H1 (cell line): Measurements from ENCODE around the gene MNAT1. TPM values are rescaled to one million over a fixed set of nuclear protein-coding genes. Genes with fewer than 3 reads are reported as not detected.

Source experiments
- CTCF ChIA-PET: fragments of 300-600 bp; sonication (Branson Sonifier 250); formaldehyde crosslinking; loops from one replicate; lab custom pipeline; 2021; ENCODE audit not compliant: partially characterized antibody; lab: Charles Lee
- POLR2A ChIA-PET: fragments of 300-600 bp; sonication (Branson Sonifier 250); formaldehyde crosslinking; loops from one replicate; lab custom pipeline; 2021; ENCODE audit warnings: inconsistent platforms; ENCODE audit not compliant: partially characterized antibody; lab: Charles Lee
- DNase-seq, 2 experiments: peaks; one replicate each; pipeline versions ENCODE4 v3.0.0 to v3.0.0-alpha.2; 2010 to 2022; ENCODE audit warnings: low spot score in 2 of 2, low read depth in 1 of 2, mixed read lengths in 1 of 2
- FAIRE-seq: peaks from 2 replicates; lab custom pipeline; 2011; peaks lifted over from hg19 to GRCh38; lab: Jason Lieb, UNC
- H2AFZ ChIP-seq: 2 replicates; pipeline ENCODE4 v1.8.1; 2012; ENCODE audit warnings: low read length, inconsistent platforms
- H2AK5ac ChIP-seq: 2 replicates; pipeline ENCODE4 v1.6.1; 2013; ENCODE audit warnings: low read depth, low read length
- H2BK120ac ChIP-seq: replicated peaks from 2 replicates; pipeline ENCODE3; 2013; ENCODE audit warnings: low read depth, low read length, inconsistent platforms
- H2BK12ac ChIP-seq: 2 replicates; pipeline ENCODE4 v1.6.1; 2013; ENCODE audit warnings: low read depth, low read length
- H2BK15ac ChIP-seq: 2 replicates; pipeline ENCODE4 v1.6.1; 2013; ENCODE audit warnings: low read length
- H2BK20ac ChIP-seq: 2 replicates; pipeline ENCODE4 v1.6.1; 2013; ENCODE audit warnings: low read length
- H2BK5ac ChIP-seq: 2 replicates; pipeline ENCODE4 v1.6.1; 2013; ENCODE audit warnings: low read depth, low read length
- H3K14ac ChIP-seq: 2 replicates; pipeline ENCODE4 v1.6.1; 2013; ENCODE audit warnings: inconsistent platforms; ENCODE audit not compliant: insufficient read length
- H3K18ac ChIP-seq: 2 replicates; pipeline ENCODE4 v1.6.1; 2013; ENCODE audit warnings: low read length; ENCODE audit errors: extremely low read depth
- H3K23ac ChIP-seq: 2 replicates; pipeline ENCODE4 v1.6.1; 2013; ENCODE audit warnings: inconsistent platforms; ENCODE audit not compliant: insufficient read length
- H3K23me2 ChIP-seq: 2 replicates; pipeline ENCODE4 v1.6.1; 2013; ENCODE audit warnings: low read depth, low read length
- H3K27ac ChIP-seq: 2 replicates; pipeline ENCODE4 v1.6.1; 2011; ENCODE audit warnings: low read depth, low read length, inconsistent platforms
- H3K27me3 ChIP-seq, 4 experiments: replicated peaks in 1 of 4; 1 replicate in 1 of 4; 2 replicates in 3 of 4; pipeline versions ENCODE4 v1.6.1 to v1.8.1; 2011 to 2013; ENCODE audit warnings: low read length in 3 of 4, mild to moderate bottlenecking in 3 of 4, inconsistent platforms in 2 of 4, mixed read lengths in 2 of 4, moderate library complexity in 1 of 4; ENCODE audit not compliant: control insufficient read depth in 3 of 4, insufficient read depth in 3 of 4; ENCODE audit errors: extremely low read depth in 1 of 4
- H3K36me3 ChIP-seq, 4 experiments: 2 replicates each; pipeline versions ENCODE4 v1.6.1 to v1.8.1; 2011 to 2013; ENCODE audit warnings: mild to moderate bottlenecking in 4 of 4, low read length in 3 of 4, moderate library complexity in 2 of 4, control low read depth in 1 of 4, inconsistent platforms in 1 of 4; ENCODE audit not compliant: insufficient read depth in 4 of 4, control insufficient read depth in 2 of 4
- H3K4ac ChIP-seq: replicated peaks from 2 replicates; pipeline ENCODE3; 2013; ENCODE audit warnings: low read length, low read depth, mixed read lengths, inconsistent platforms; ENCODE audit not compliant: insufficient read length
- H3K4me1 ChIP-seq, 4 experiments: replicated peaks in 1 of 4; 1 replicate in 1 of 4; 2 replicates in 3 of 4; pipeline versions ENCODE4 v1.6.1 to v1.8.1; 2011 to 2013; ENCODE audit warnings: low read length in 3 of 4, inconsistent platforms in 2 of 4, mixed read lengths in 1 of 4; ENCODE audit not compliant: insufficient read depth in 4 of 4, control insufficient read depth in 3 of 4
- H3K4me2 ChIP-seq, 2 experiments: 2 replicates each; pipeline versions ENCODE4 v1.6.1 to v1.8.1; 2011 to 2013; ENCODE audit warnings: low read depth in 2 of 2, low read length in 2 of 2, control low read depth in 1 of 2, inconsistent platforms in 1 of 2, mild to moderate bottlenecking in 1 of 2; ENCODE audit not compliant: insufficient read depth in 1 of 2
- H3K4me3 ChIP-seq, 4 experiments: fragments of 200-600, 300-600 bp in 1 of 4; sonication (generic), shearing (Covaris generic), sonication (Bioruptor Twin) in 1 of 4; 2 replicates each; pipeline versions ENCODE4 v1.5.1 to v1.8.1; 2011 to 2016; ENCODE audit warnings: low read length in 4 of 4, low read depth in 3 of 4, control low read depth in 2 of 4, inconsistent platforms in 2 of 4, mild to moderate bottlenecking in 2 of 4, mixed read lengths in 1 of 4, moderate library complexity in 1 of 4; ENCODE audit not compliant: insufficient read depth in 2 of 4; ENCODE audit errors: extremely low read depth in 1 of 4
- H3K56ac ChIP-seq: replicated peaks from 2 replicates; pipeline ENCODE3; 2013; ENCODE audit warnings: low read depth, mild to moderate bottlenecking, mixed read lengths, low read length, inconsistent platforms; ENCODE audit not compliant: insufficient read length
- H3K79me1 ChIP-seq: 2 replicates; pipeline ENCODE4 v1.6.1; 2013; ENCODE audit warnings: low read depth, low read length, control low read depth
- H3K79me2 ChIP-seq, 2 experiments: 2 replicates each; pipeline versions ENCODE4 v1.6.1 to v1.8.1; 2012 to 2013; ENCODE audit warnings: low read length in 2 of 2, mild to moderate bottlenecking in 2 of 2, inconsistent platforms in 1 of 2; ENCODE audit not compliant: insufficient read depth in 2 of 2, control insufficient read depth in 1 of 2
- H3K9ac ChIP-seq, 4 experiments: replicated peaks in 1 of 4; 1 replicate in 1 of 4; 2 replicates in 3 of 4; pipeline versions ENCODE4 v1.6.1 to v1.8.1; 2011 to 2013; ENCODE audit warnings: low read depth in 3 of 4, low read length in 3 of 4, control low read depth in 2 of 4, mild to moderate bottlenecking in 2 of 4, moderate library complexity in 2 of 4, inconsistent platforms in 1 of 4; ENCODE audit errors: extremely low read depth in 1 of 4
- H3K9me3 ChIP-seq, 2 experiments: 2 replicates each; pipeline versions ENCODE4 v1.6.1 to v1.8.1; 2012 to 2013; ENCODE audit warnings: mild to moderate bottlenecking in 2 of 2, moderate library complexity in 2 of 2, control low read depth in 1 of 2, inconsistent platforms in 1 of 2, low read depth in 1 of 2, low read length in 1 of 2, mixed read lengths in 1 of 2; ENCODE audit not compliant: insufficient read depth in 2 of 2
- H4K20me1 ChIP-seq, 2 experiments: replicated peaks in 1 of 2; 2 replicates each; pipeline versions ENCODE3 to v1.8.1; 2011 to 2013; ENCODE audit warnings: inconsistent platforms in 2 of 2, low read length in 2 of 2, mild to moderate bottlenecking in 1 of 2; ENCODE audit not compliant: insufficient read depth in 2 of 2, control insufficient read depth in 1 of 2
- H4K5ac ChIP-seq: 2 replicates; pipeline ENCODE4 v1.6.1; 2013; ENCODE audit warnings: low read length, low read depth, mixed read lengths, inconsistent platforms; ENCODE audit not compliant: insufficient read length
- H4K8ac ChIP-seq: 2 replicates; pipeline ENCODE4 v1.8.0; 2013; ENCODE audit warnings: mild to moderate bottlenecking, moderate library complexity, low read length, inconsistent platforms; ENCODE audit not compliant: insufficient read depth; ENCODE audit errors: extremely low read depth
- H4K91ac ChIP-seq: replicated peaks from 2 replicates; pipeline ENCODE3; 2013; ENCODE audit warnings: low read length, mixed read lengths, inconsistent platforms; ENCODE audit not compliant: insufficient read length
- BACH1 ChIP-seq: IDR thresholded peaks from 2 replicates; pipeline ENCODE4 v1.6.1; 2012; ENCODE audit warnings: low read length, improper control_type of control experiment
- BCL11A ChIP-seq, 2 experiments: IDR thresholded peaks; one replicate each; pipeline ENCODE4 v1.6.1; 2011; ENCODE audit warnings: low read depth in 2 of 2, low read length in 2 of 2, mild to moderate bottlenecking in 2 of 2
- EGR1 ChIP-seq: IDR thresholded peaks from 2 replicates; pipeline ENCODE4 v1.6.1; 2011; ENCODE audit warnings: low read depth, low read length, borderline replicate concordance
- JUN ChIP-seq: IDR thresholded peaks from 2 replicates; pipeline ENCODE4 v1.6.1; 2011; ENCODE audit warnings: low read depth, mild to moderate bottlenecking, improper control_type of control experiment, low read length
- RAD21 ChIP-seq, 2 experiments: IDR thresholded peaks in 1 of 2; conservative IDR thresholded peaks in 1 of 2; 2 replicates each; pipeline ENCODE4 v1.6.1; 2011; ENCODE audit warnings: low read depth in 2 of 2, low read length in 2 of 2, improper control_type of control experiment in 1 of 2, inconsistent platforms in 1 of 2, mild to moderate bottlenecking in 1 of 2, moderate library complexity in 1 of 2
- SIN3A ChIP-seq, 2 experiments: IDR thresholded peaks in 1 of 2; conservative IDR thresholded peaks in 1 of 2; 2 replicates each; pipeline ENCODE4 v1.6.1; 2011 to 2012; ENCODE audit warnings: low read length in 2 of 2, improper control_type of control experiment in 1 of 2, low read depth in 1 of 2, mild to moderate bottlenecking in 1 of 2
- WGBS, 2 experiments: shearing (Covaris generic) in 1 of 2; methylation state at CpG; one replicate each; pipeline versions ENCODE4 v1.1.6 to v1.1.7; 2013 to 2015; ENCODE audit warnings: low lambda C conversion rate in 2 of 2, mixed read lengths in 2 of 2, inconsistent platforms in 1 of 2, low coverage in 1 of 2, missing lambda C conversion rate in 1 of 2; ENCODE audit not compliant: insufficient replicate concordance in 2 of 2, insufficient coverage in 1 of 2, insufficient read length in 1 of 2; ENCODE audit errors: extremely low coverage in 1 of 2, missing lambda C conversion rate in 1 of 2; 5-methylcytosine and 5-hydroxymethylcytosine counted together
- polyA plus RNA-seq, 7 experiments: library from polyadenylated mRNA; depleted of rRNA in 3 of 7; stranded (reverse) in 5 of 7; unstranded in 2 of 7; fragments of >200 nt in 5 of 7; fragments of 200-250 nt in 2 of 7; gene quantifications; 1 replicate in 5 of 7; 2 replicates in 1 of 7; 4 replicates in 1 of 7; pipeline versions ENCODE4 v1.2.1 to v1.2.3, GENCODE V29; 2011 to 2013; ENCODE audit warnings: missing spikeins in 2 of 7, mixed read lengths in 2 of 7
- total RNA-seq: library from RNA; stranded (reverse); fragmentation: NEBNext Ultra II Directional; extraction: Animal tissue kit (Norgen Biotek cat#: 25700); gene quantifications from 2 replicates; pipeline ENCODE4 v1.2.1, GENCODE V29; 2021

MNAT1 gene
- total and polyA plus RNA-seq, 2 of the 8 experiments (the other 6 are each of a cell fraction or from before 2014, with no cell fraction given): 34.7 to 52.1 TPM

- DNase-seq (no peak), FAIRE-seq (no peak)
- Histone ChIP-seq H3K23me2 (no peaks in the 10 kb centered on the region), H3K4me3 (no peak overlapping the region), H3K9ac (no peak overlapping the region), H4K20me1 (peaks cover 0 to 3% of the 10 kb centered on the region in 2 experiments), H3K56ac (no peak overlapping the region), H2AFZ (no peak overlapping the region), H3K79me1 (no peaks in the 10 kb centered on the region), H2BK12ac (no peak overlapping the region), H4K5ac (no peak overlapping the region), H2AK5ac (no peak overlapping the region), H2BK120ac (no peak overlapping the region), H2BK15ac (no peak overlapping the region), H3K18ac (no peak overlapping the region), H3K79me2 (peaks cover 0 to 8% of the 10 kb centered on the region in 2 experiments; a peak in 2 of 4 replicates), H3K4me2 (no peak overlapping the region), H3K23ac (no peak overlapping the region), H2BK20ac (no peak overlapping the region), H3K4me1 (no peaks in the 10 kb centered on the region), H3K27ac (no peak overlapping the region), H4K91ac (no peak overlapping the region), H3K4ac (no peak overlapping the region), H3K14ac (no peak overlapping the region), H2BK5ac (no peak overlapping the region), H4K8ac (no peak overlapping the region), H3K27me3 (no peaks in the 10 kb centered on the region), H3K9me3 (no peaks in the 10 kb centered on the region), H3K36me3 (peaks cover 0 to 41% (median 12%) of the 10 kb centered on the region in 4 experiments; a peak in 6 of 8 replicates)
- ChIA-PET POLR2A (no interaction called here), CTCF (no interaction called here)
- 88% methylated on average over 6 of the region's 6 CpGs; no CpG with 5 or more reads in 1 of the 2 experiments for WGBS, 2 experiments
- TF ChIP-seq RAD21 (IDR thresholded peaks at IDR 0.05 in 1 of 2, conservative IDR thresholded peaks at IDR 0.05 in 1 of 2; ENCODE audit: low read depth in 2 of 2, low read length in 2 of 2): no peak
- no peak for TF ChIP-seq SIN3A (conservative IDR thresholded peaks at IDR 0.05 in 1 of 2, IDR thresholded peaks at IDR 0.05 in 1 of 2; ENCODE audit: low read depth in 1 of 2, low read length in 2 of 2)
- no peak for TF ChIP-seq JUN
- TF ChIP-seq BCL11A (IDR thresholded peaks at IDR 0.05; ENCODE audit: low read depth in 2 of 2, low read length in 2 of 2): no peak
- no peak for TF ChIP-seq EGR1
- no peak for TF ChIP-seq BACH1
Observed at GRCh38 chr14:60974090-60974651, 239.6 kb downstream of the MNAT1 start.
